ENCODE results near the gene EFCAB14. TPM values are rescaled to one million over a fixed set of nuclear protein-coding genes. Genes with fewer than 3 reads are reported as not detected.

The EFCAB14 gene
- total RNA-seq, 1 donor from 2014 or later: 70.4 TPM

GRCh38 chr1:46687921-46688509 lies 30.9 kb downstream of the EFCAB14 start:
- Mint-ChIP-seq H3K27ac (no peak overlapping the region), H3K27me3 (no peaks in the 10 kb centered on the region), H3K36me3 (ENCODE audit: low read depth) (peaks cover 68% of the 10 kb centered on the region), H3K9me3 (no peaks in the 10 kb centered on the region), H3K4me1 (peaks cover 8% of the 10 kb centered on the region), H3K4me3 (no peak overlapping the region)
- intact Hi-C loops (cut with micrococcal nuclease): no loop called here
- DNase-seq: no peak

DNA sequence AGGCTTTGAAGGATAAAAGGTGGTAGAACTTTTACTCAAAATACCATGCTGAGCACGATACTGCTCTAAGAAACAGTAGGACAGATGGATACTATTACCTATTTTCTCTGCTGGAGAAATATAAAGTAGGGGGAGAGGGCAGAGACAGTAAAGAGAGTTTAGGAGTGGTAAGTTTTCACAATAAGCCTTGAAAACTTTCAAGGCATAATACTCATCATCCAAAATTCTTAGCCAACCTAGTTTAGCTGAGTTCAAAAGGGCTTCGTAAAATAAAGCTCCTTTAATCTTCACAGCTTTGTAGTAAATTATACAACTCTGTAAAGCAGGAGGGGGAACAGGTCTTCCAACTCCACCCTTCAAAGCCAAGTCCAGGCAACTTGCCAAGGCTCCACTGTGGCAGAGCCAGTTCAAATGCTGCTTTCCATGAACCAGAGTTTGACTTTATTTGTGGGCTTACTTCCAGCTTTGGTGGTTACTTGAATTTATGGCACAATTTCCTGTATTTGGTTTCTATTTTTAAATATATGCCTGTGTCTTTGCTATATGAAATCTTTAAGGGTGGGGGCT lies 31.7 kb downstream of the EFCAB14 start:
- Mint-ChIP-seq H3K9me3 (no peaks in the 10 kb centered on the region), H3K4me3 (no peak overlapping the region), H3K4me1 (peaks cover 8% of the 10 kb centered on the region), H3K27me3 (no peaks in the 10 kb centered on the region), H3K27ac (no peak overlapping the region), H3K36me3 (ENCODE audit: low read depth) (peaks cover 70% of the 10 kb centered on the region)
- intact Hi-C loops (cut with micrococcal nuclease): no loop called here
- DNase-seq: no peak

- Mint-ChIP-seq H3K27ac (no peak overlapping the region), H3K4me1 (peaks cover 8% of the 10 kb centered on the region), H3K27me3 (no peaks in the 10 kb centered on the region), H3K9me3 (no peaks in the 10 kb centered on the region), H3K36me3 (ENCODE audit: low read depth) (peaks cover 71% of the 10 kb centered on the region), H3K4me3 (no peak overlapping the region)
- intact Hi-C loops (cut with micrococcal nuclease): no loop called here
- DNase-seq: no peak
Observed at GRCh38 chr1:46686255-46686654, 32.7 kb downstream of the EFCAB14 start.

DNA sequence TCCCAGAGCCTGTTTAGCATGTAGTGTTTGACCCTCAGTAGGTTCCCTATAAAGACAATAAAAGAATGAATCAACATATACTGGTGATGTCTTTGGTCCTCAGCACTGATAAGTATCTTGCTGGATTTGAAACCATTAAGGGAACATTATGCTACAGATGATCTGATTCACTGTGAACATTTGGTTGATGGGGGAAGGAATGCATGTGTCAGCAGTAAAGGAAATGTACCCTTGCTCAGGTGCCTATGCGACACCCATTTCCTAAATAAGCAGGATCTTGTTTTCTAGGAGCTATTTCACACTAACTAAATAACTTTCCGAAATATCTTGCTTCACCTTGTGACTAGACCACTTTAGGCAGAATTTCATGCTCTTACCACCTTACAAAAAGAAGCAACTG lies 34.2 kb downstream of the EFCAB14 start:
- Mint-ChIP-seq H3K36me3 (ENCODE audit: low read depth) (peaks cover 72% of the 10 kb centered on the region), H3K27me3 (no peaks in the 10 kb centered on the region), H3K4me1 (peaks cover 8% of the 10 kb centered on the region), H3K9me3 (peaks cover 4% of the 10 kb centered on the region), H3K4me3 (no peak overlapping the region), H3K27ac (no peak overlapping the region)
- intact Hi-C loops (cut with micrococcal nuclease): no loop called here
- no peak for DNase-seq

- Mint-ChIP-seq H3K9me3 (peaks cover 4% of the 10 kb centered on the region), H3K27me3 (no peaks in the 10 kb centered on the region), H3K4me1 (peaks cover 6% of the 10 kb centered on the region), H3K27ac (no peak overlapping the region), H3K4me3 (no peak overlapping the region), H3K36me3 (ENCODE audit: low read depth) (peaks cover 69% of the 10 kb centered on the region)
- no peak for DNase-seq
- intact Hi-C loops (cut with micrococcal nuclease): no loop called here
Observed at GRCh38 chr1:46682064-46682463, 36.9 kb downstream of the EFCAB14 start.

DNA sequence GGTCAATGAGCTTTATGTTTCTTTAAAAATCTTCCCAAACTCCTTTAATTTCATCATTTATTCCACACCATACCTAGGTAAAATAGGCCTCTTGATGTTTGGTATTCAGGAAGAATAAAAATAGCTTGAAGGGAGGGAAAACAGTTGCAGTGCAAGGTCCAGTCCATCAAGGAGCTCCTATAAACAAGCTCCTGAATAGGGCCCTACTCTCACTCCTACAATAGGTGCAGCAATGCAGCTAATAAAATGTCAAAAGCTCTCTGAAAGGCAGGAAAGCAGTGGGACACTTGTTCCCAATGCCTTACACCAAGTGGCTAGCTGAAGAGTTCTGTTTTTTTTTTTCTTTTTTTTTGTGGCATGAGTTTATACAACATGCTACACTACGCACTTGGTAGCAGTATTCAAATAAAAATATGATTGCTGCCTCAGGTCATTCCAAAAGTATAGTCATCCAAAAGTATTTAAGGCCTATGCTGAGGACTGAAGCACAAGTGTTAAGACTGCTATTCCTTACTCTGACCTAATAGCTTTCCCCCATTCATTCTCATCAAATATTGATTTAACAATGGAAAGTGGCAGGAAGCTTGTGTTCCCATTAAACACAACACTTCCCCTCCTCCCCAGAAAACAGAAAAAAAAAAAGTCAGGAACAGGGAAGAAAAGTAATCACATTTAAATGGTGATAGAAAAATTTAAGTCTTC lies 37.4 kb downstream of the EFCAB14 start:
- Mint-ChIP-seq H3K27ac (no peak overlapping the region), H3K9me3 (peaks cover 4% of the 10 kb centered on the region), H3K27me3 (no peaks in the 10 kb centered on the region), H3K4me1 (peaks cover 11% of the 10 kb centered on the region), H3K4me3 (no peak overlapping the region), H3K36me3 (ENCODE audit: low read depth) (peaks cover 66% of the 10 kb centered on the region)
- intact Hi-C loops (cut with micrococcal nuclease): no loop called here
- DNase-seq: no peak

DNA sequence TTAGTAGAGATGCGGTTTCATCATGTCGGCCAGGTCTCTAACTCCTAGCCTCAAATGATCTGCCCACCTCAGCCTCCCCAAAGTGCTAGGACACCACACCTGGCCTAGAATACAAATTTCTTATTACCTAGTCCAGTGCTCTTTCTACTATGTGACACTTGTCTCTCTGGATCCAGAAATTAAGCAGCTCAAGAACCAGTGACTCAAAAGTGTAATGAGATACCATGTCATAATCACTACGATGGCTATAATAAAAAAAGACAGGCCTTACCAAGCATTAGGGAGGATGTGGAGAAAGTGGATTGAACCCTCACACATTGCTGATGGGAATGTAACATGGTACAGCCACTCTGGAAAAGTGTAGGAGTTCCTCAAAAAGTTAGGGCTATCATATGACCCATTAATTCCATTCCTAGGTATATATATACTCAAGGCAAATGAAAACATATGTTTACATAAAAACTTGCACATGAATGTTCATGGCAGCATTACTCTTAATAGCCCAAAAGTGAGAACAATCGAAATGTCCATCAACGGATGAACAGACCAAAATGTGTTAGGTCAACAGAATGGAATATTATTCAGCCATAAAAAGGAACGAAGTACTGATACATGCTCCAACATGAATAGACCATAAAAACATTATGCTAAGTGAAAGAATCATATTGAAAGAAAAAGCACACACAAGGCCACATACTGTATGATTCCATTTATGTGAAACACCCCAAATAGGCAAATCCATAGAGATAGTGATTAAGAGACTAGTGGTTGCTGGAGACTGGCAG lies 38.9 kb downstream of the EFCAB14 start:
- Mint-ChIP-seq H3K4me3 (no peak overlapping the region), H3K36me3 (ENCODE audit: low read depth) (peaks cover 60% of the 10 kb centered on the region), H3K9me3 (peaks cover 4% of the 10 kb centered on the region), H3K27ac (no peak overlapping the region), H3K4me1 (peaks cover 25% of the 10 kb centered on the region), H3K27me3 (no peaks in the 10 kb centered on the region)
- peak; percentile 21 for DNase-seq
- intact Hi-C loops (cut with micrococcal nuclease): no loop called here

GRCh38 chr1:46677339-46677738 lies 41.6 kb downstream of the EFCAB14 start:
- intact Hi-C loops (cut with micrococcal nuclease): no loop called here
- H3K36me3 Mint-ChIP-seq (ENCODE audit: low read depth): peaks cover 52% of the 10 kb centered on the region

DNA sequence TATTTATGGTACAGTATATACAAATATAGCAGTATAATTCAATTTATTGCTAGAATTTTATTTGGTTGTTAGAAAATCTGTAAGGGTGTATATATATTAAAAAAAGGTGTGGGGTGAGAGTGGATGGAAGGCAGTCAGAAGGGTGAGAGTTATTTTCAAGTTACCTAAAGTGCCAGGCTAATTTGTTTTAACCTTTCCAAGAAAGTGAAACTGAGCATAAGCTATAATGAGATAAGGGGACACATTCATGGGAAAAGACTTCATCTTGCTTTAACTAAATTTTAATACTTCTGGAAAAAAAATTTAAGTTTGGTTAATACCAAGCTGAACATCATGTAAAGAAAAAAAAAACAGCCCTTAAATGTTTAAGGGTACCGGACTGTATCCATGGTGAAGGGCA lies 42.4 kb downstream of the EFCAB14 start:
- no peaks in the 10 kb centered on the region for H3K27me3 Mint-ChIP-seq
- H3K4me3 Mint-ChIP-seq: peak overlapping the region; percentile 74
- intact Hi-C loops (cut with micrococcal nuclease): no loop called here
- H3K36me3 Mint-ChIP-seq (ENCODE audit: low read depth): peaks cover 46% of the 10 kb centered on the region
- H3K27ac Mint-ChIP-seq: peak overlapping the region; percentile 91
- H3K4me1 Mint-ChIP-seq: peaks cover 36% of the 10 kb centered on the region
- no peak for DNase-seq
- H3K9me3 Mint-ChIP-seq: peaks cover 4% of the 10 kb centered on the region

More at GRCh38 chr1:46677339-46677738, 41.6 kb downstream of the EFCAB14 start:
- no peaks in the 10 kb centered on the region for H3K27me3 Mint-ChIP-seq
- H3K27ac Mint-ChIP-seq: peak overlapping the region; percentile 91
- H3K9me3 Mint-ChIP-seq: peaks cover 4% of the 10 kb centered on the region
- H3K4me1 Mint-ChIP-seq: peaks cover 36% of the 10 kb centered on the region
- DNase-seq: no peak
- H3K4me3 Mint-ChIP-seq: no peak overlapping the region

- Mint-ChIP-seq H3K27ac (peak overlapping the region; percentile 91), H3K36me3 (ENCODE audit: low read depth) (peaks cover 43% of the 10 kb centered on the region), H3K27me3 (no peaks in the 10 kb centered on the region), H3K4me1 (peaks cover 36% of the 10 kb centered on the region), H3K9me3 (peaks cover 4% of the 10 kb centered on the region), H3K4me3 (peak overlapping the region; percentile 74)
- DNase-seq: peak; percentile 73
- intact Hi-C loops (cut with micrococcal nuclease): no loop called here
Observed at GRCh38 chr1:46675549-46676314, 43.2 kb downstream of the EFCAB14 start.

- peaks cover 28% of the 10 kb centered on the region for H3K36me3 Mint-ChIP-seq (ENCODE audit: low read depth)
- no peaks in the 10 kb centered on the region for H3K27me3 Mint-ChIP-seq
- peak; percentile 64 for DNase-seq
- intact Hi-C loops (cut with micrococcal nuclease): no loop called here
- peaks cover 36% of the 10 kb centered on the region for H3K4me1 Mint-ChIP-seq
- no peak overlapping the region for H3K27ac Mint-ChIP-seq
- H3K9me3 Mint-ChIP-seq: no peaks in the 10 kb centered on the region
- no peak overlapping the region for H3K4me3 Mint-ChIP-seq
Observed at GRCh38 chr1:46673749-46674182, 45.1 kb downstream of the EFCAB14 start.

- Mint-ChIP-seq H3K27me3 (no peaks in the 10 kb centered on the region), H3K27ac (no peak overlapping the region), H3K9me3 (no peaks in the 10 kb centered on the region), H3K4me1 (peaks cover 34% of the 10 kb centered on the region), H3K36me3 (ENCODE audit: low read depth) (peaks cover 23% of the 10 kb centered on the region), H3K4me3 (no peak overlapping the region)
- intact Hi-C loops (cut with micrococcal nuclease): no loop called here
- DNase-seq: no peak
Observed at GRCh38 chr1:46672696-46673095, 46.2 kb downstream of the EFCAB14 start.

GRCh38 chr1:46671554-46671953 lies 47.4 kb downstream of the EFCAB14 start, which contains the start of gene TEX38:
Gene TEX38 (plus strand): TSS chr1:46671854. CDS start chr1:46671935, 81 bp downstream.
- intact Hi-C loops (cut with micrococcal nuclease): no loop called here
- Mint-ChIP-seq H3K27me3 (no peaks in the 10 kb centered on the region), H3K4me3 (no peak within 1 kb of the TSS), H3K4me1 (peaks cover 35% of the 10 kb centered on the region), H3K27ac (no peak within 1 kb of the TSS), H3K9me3 (no peaks in the 10 kb centered on the region), H3K36me3 (ENCODE audit: low read depth) (peaks cover 13% of the 10 kb centered on the region)
- peak; percentile 51 for DNase-seq
